Heart left ventricle (tissue), 13 donors: ENCODE results near the gene LMX1A.

Experiments used
- CTCF ChIP-seq, 12 donors: fragments of 200-600 bp; sonication (generic) in 4 of 12; IDR thresholded peaks; one replicate each; pipeline versions ENCODE4 v1.5.0 to v1.8.0; 2018 to 2022; ENCODE audit warnings: antibody characterized with exemption in 12 of 12, mild to moderate bottlenecking in 5 of 12
- POLR2A ChIP-seq, 2 donors: fragments of 450-650 bp; IDR thresholded peaks; one replicate each; pipeline ENCODE4 v1.6.1; 2017; ENCODE audit warnings: antibody characterized with exemption in 2 of 2, mild to moderate bottlenecking in 2 of 2, moderate library complexity in 2 of 2
- donor health status: ischemic (EF 13 %, LVEDD 7.1; RV severe dilation, severe dysfunction).
- donor health status: DM: no; HTN: yes; CAD: no.
- donor health status: DM: no; HTN: no; CAD: no.
- donor health status: ischemic (EF 25% LVEDD 6.9; RV normal size, moderate dysfunction).
- donor health status: ischemic (EF 25% LVEDD 5.7; RV mildly dilated, moderate dysfunction).
- donor health status: ischemic (EF 35%, LVEDD 5.7; RV mildly dilated, moderate dysfunction).
- donor health status: nonischemic (EF 11% LVEDD 7.7; RV severe dilation, severe dysfunction).
- donor health status: DM: yes; HTN: yes; CAD: no.
- donor health status: PGD.
- donor health status: ischemic (EF 29% LVEDD 5.4; RV normal size, mild dysfunction).
- donor health status: nonischemic (EF 23%, LVEDD 6.1; RV moderate dilation, normal function).

GRCh38 chr1:165344736-165345135 lies 11.8 kb downstream of the LMX1A start:
- TF ChIP-seq POLR2A (IDR thresholded peaks at IDR 0.05): no peak
- TF ChIP-seq CTCF (IDR thresholded peaks at IDR 0.05): no peak
